GM15510 (cell line): ENCODE results near the gene PNPLA7.

Experiments
- POLR2A ChIP-seq: IDR thresholded peaks from 3 replicates; pipeline ENCODE4 v1.6.1; 2011; ENCODE audit warnings: borderline replicate concordance; ENCODE audit not compliant: insufficient read length; ENCODE audit errors: extremely low read depth

PNPLA7 gene

DNA sequence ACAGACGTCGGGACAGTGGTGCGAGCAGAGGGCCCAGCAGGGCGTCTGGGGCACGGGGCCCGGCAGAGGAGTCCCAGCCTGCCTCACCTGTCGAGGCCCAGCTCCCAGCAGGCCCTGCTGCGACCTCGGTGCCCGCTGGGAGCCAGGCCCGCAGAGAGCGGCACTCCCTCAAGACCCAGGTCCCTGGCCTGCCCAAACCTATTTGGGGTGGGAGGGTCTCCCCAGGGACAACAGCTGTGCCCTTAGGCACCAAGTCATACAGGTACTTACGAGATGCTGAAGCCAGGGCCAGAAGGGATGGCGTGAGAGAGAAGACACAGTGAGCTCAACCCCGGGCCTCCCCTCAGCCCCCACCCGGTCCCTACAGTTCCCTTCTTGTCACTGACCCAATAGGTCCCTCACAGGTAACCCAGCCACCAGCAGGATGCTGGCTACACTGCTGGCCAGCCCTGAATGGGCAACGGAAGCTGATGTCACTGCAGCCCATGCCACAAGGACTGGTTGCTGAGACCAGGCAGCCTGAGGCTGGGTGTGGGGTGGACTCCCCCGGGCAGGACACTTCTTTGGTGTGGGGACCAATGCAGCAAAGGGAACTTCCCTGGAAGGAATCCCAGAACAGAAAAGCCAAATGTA is 94.7 kb downstream of the PNPLA7 start:
- no peak for TF ChIP-seq POLR2A

- TF ChIP-seq POLR2A = no peak
Measured at GRCh38 chr9:137454597-137455358, 95.4 kb downstream of the PNPLA7 start.

- TF ChIP-seq POLR2A = no peak
Measured at GRCh38 chr9:137454145-137454596, 96.0 kb downstream of the PNPLA7 start.

GRCh38 chr9:137453643-137454081 is 96.5 kb downstream of the PNPLA7 start:
- TF ChIP-seq POLR2A = no peak

DNA sequence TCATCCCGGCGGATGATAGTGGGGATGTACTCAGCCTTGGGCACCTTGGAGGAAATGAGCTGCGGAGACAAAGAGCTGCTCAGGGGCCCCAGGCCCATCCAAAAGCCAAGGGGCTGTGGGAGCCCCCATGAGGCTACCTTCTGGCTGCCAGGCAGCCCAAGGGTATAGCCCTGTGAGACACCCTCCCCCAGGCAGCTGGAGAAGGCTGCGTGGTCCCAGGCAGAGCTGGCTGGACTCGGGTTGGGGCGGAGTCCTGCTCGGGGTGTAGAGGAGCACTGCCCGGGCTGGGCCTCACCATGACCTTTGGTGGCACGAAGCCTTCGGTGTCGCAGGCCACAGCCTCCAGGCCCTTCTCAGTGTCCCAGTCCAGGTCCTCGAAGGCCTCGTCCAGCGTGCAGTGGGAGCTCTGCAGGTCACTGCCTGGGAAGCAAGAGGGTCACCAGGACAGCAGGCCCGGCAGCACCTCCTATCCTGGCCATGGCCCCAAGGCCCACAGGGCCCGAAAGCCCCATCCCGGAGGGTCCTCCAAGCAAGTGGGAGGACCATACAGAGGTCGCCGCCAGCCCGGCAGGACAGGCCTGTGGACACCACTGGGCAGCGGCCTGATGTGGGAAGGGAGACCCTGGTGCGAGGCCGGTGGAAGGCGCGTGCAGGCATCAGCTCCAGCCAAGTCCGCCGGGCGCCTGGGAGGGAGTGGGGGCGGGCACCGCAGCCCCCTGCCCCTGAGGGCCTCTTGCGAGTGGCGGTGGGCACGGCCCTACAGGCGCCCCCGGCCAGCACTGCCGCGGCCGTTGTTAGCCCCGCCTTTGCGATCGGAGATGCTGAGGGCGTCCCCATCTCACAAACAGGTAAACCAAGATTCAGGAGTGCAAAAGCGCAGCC is 97.2 kb downstream of the PNPLA7 start:
- no peak for TF ChIP-seq POLR2A

GRCh38 chr9:137452006-137452760 is 98.0 kb downstream of the PNPLA7 start:
- no peak for TF ChIP-seq POLR2A

GRCh38 chr9:137449931-137450538 is 100.2 kb downstream of the PNPLA7 start:
- no peak for TF ChIP-seq POLR2A

GRCh38 chr9:137449081-137449844 is 100.9 kb downstream of the PNPLA7 start:
- no peak for TF ChIP-seq POLR2A

DNA sequence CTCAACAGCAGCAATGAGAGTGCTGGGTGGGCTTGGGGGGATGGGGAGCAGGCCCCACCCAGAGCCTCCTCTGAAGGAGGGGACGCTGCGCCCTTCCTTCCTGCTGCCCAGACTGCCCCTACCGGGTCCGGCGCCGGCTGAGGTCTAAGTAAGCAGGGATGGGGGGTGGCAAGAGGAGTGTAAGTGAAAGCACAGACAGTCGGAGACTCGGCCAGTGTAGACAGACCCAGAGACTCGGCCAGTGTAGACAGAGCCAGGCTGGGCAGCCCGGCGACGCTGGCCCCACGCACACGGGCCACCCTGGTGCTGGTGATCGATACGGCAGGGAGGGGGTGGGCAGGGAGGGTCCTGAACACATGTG is 101.6 kb downstream of the PNPLA7 start:
- TF ChIP-seq POLR2A = no peak

- no peak for TF ChIP-seq POLR2A
Measured at GRCh38 chr9:137447722-137448601, 102.2 kb downstream of the PNPLA7 start.

GRCh38 chr9:137446851-137447471 is 103.2 kb downstream of the PNPLA7 start:
- no peak for TF ChIP-seq POLR2A

DNA sequence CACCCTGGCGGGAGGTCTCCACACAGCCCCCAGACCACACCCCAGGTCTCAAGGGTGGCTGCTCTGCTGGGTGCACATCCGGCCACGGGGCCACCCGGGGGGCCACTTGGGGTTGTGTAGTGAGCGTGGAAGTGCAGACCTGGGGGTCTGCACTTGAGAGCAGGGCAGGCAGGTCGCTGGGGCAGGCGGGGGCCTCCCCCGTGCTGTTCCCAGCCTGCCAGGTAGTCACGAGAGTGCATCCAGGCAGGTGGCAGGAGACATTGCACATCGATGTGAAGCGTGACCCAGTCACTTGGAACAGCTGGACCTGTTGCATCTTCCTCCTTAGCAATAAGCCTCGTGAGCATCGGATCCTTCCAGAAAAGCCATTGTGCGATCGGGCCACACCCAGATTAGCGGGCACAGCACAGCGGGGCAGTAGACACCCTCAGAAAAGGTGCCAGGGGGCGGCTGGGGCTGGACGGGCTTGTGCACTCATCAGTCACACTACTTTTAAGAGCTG is 104.2 kb downstream of the PNPLA7 start:
- no peak for TF ChIP-seq POLR2A
